ENCODE data around the gene COX15.

COX15 gene

DNA sequence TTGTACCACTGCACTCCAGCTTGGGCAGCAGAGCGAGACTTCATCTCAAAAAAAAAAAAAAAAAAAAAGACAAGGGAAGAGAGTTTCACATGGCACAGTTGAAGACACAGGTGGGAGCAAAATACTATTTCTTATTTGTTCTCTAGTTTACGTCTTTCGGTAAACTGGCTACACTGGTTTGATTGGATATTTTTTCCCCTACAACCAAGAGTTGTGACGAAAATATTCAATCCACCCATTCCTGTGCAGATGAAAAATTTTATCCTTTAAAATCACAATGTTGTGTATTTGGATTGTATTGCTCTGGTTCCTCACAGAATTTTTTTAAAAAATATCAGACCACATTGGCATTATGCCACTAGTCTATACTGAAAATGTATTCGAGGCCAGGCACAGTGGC is 36.0 kb upstream of the COX15 start:
- TF ChIP-seq, protein P1, sequence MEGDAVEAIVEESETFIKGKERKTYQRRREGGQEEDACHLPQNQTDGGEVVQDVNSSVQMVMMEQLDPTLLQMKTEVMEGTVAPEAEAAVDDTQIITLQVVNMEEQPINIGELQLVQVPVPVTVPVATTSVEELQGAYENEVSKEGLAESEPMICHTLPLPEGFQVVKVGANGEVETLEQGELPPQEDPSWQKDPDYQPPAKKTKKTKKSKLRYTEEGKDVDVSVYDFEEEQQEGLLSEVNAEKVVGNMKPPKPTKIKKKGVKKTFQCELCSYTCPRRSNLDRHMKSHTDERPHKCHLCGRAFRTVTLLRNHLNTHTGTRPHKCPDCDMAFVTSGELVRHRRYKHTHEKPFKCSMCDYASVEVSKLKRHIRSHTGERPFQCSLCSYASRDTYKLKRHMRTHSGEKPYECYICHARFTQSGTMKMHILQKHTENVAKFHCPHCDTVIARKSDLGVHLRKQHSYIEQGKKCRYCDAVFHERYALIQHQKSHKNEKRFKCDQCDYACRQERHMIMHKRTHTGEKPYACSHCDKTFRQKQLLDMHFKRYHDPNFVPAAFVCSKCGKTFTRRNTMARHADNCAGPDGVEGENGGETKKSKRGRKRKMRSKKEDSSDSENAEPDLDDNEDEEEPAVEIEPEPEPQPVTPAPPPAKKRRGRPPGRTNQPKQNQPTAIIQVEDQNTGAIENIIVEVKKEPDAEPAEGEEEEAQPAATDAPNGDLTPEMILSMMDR (conservative IDR thresholded peaks at IDR 0.05): no peak
- TF ChIP-seq ZFX (IDR thresholded peaks at IDR 0.05): no peak
- H3K27ac ChIP-seq: no peak overlapping the region

DNA sequence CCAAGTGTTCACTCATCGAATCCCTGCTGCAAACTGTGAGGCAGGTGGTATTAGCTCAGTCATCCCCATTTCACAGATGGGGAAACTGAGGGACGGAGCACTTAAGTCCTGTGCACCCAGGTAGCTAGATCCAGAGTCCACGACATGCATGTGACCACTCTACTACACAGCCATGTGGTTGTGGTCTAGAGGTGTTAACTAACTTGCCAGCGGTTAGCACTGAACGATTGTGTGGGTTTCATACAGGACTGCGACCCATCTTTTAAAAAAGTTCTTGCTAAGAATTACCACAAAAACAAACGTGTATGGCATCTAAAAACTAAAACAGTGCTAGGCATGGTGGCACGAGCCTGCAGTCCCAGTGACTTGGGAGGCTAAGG is 34.4 kb upstream of the COX15 start:
- TF ChIP-seq ZFX (IDR thresholded peaks at IDR 0.05): no peak
- TF ChIP-seq, protein P1 (conservative IDR thresholded peaks at IDR 0.05): no peak
- no peak overlapping the region for H3K27ac ChIP-seq

DNA sequence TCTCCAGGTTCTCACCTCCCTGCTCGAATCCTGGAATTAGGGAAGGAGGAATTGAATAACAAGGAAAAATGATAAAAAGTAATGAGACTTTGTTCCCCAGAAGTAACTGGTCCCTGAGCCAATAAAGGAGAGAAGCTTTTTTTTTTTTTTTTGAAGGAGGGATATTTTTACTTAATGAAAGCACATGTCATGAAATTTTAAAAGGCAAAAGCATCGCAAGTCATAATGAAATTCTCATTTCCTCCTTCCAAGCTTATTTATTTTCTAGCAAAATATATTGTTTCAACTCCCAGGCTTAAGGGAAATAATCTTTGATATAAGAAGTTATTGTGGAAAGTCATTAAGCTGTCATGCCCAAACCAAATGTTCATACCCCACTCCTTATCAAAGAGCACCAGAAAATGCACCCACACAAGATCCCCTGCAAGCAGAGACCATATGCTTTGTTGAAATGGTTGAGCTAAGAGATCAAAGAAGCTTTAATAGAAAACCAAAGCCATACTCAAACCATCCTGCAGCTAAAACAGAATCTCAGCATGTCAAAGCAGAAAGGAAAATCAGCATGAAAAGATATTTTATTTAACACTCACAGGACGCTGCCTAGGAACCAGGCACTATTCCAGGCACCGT is 33.9 kb upstream of the COX15 start:
- H3K27ac ChIP-seq: no peak overlapping the region
- TF ChIP-seq, protein P1 (conservative IDR thresholded peaks at IDR 0.05): no peak
- no peak for TF ChIP-seq ZFX (IDR thresholded peaks at IDR 0.05)

DNA sequence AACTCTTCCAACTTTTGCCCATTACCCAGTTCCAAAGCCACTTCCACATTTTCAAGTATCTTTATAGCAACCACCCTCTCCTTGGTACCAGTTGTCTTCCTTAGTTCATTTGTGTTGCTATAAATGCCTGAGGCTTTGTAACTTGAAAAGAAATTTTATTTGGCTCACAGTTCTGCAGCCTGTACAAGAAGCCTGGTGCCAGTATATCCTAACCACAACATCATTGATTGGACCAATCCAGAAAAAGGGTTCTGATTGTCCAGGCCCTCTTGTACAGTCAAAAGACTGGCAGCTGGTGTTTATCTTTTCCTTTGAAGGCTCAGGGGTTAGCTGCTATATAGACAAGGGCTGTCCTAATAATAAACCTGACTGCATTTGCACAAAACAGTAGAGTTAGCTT is 29.4 kb upstream of the COX15 start:
- H3K27ac ChIP-seq: no peak overlapping the region
- no peak for TF ChIP-seq ZFX (IDR thresholded peaks at IDR 0.05)

DNA sequence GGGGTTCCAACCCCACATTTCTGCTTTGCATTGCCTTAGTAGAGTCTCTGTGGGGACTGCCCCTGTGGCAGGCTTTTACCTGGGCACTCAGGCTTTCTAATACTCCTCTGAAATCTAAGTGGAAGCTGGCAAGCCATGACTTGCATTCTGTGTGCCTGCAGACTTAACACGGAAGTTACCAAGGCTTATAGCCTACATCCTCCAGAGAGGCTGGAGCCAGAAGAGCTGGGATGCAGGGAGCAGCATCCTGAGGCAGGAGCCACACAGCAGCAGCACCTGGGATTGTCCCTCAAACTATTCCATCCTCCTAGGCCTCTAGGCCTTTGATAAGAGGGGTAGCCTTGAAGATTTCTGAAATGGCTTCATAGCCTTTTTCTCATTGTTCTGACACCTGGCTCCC is 28.4 kb upstream of the COX15 start:
- TF ChIP-seq ZFX (IDR thresholded peaks at IDR 0.05): no peak
- H3K27ac ChIP-seq: no peak overlapping the region

DNA sequence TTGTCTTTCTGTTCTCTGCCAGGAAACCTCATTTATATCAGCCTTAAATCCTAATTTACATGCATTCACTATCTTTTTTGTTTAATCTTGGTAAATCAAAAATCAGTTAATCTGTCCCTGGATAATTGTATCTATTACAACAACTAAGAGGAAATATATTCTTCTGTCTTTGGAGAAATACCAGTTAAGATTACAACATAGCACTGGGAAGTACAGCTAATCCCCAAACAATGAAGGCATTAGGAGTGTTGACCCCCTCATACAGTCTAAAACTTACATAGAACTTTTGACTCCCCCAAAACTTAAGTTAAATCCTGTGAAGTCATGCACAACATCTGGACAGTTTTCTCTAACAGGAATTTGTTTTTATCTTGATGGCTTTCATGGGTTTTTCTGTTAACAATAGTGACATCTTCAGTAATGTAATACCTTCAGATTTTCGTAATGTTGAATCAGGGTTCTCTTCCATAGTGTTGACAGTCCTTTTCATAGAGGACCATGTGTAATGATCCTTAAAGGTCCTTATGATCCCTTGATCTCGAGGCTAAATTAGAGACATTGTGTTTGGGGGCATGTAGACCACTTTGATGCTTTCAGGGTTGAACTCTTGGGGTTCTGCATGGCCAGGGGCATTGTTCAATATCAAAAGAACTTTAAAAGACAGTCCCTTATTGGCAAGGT is 26.4 kb upstream of the COX15 start:
- H3K27ac ChIP-seq: no peak overlapping the region
- TF ChIP-seq, protein P1 (conservative IDR thresholded peaks at IDR 0.05): no peak
- TF ChIP-seq ZFX (IDR thresholded peaks at IDR 0.05): no peak

DNA sequence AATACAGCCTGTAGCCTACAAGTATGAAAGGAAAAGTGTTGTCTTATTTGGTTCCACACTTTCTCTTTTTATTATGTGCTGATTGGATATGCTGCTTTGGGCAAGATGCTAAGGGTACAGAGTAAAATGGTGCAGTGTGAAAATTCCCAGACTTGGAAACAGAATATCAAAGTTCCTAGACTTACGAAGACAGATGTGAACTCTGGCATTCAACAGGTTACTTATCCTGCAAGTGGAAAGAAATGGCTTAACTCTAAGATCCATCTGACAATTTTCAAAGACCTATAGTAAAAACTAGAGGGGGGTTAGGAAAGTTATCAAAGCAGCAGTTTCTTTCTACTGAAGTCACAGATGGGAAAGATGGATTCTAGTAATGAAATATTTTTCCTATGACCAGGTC is 24.2 kb upstream of the COX15 start:
- no peak overlapping the region for H3K27ac ChIP-seq
- no peak for TF ChIP-seq ZFX (IDR thresholded peaks at IDR 0.05)
- TF ChIP-seq, protein P1 (conservative IDR thresholded peaks at IDR 0.05): no peak

DNA sequence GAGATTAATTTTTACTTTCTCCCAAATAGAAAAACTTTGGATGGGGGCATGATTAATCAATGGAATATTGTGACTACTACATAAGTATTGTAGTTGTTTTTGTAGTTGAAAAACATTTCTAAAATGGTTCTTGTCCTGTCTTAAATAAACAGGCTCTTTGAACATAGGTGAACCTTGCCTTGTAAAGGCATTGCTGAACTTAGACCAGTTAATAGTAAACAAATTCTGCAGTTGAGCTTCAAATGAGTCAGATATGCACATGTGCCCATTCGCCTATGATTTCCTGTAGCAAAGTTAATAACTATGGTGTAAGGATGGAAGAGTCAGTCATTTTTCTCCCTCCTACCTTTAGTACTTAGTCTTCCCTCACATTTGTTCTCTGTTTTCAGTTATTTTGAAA is 22.7 kb upstream of the COX15 start:
- H3K27ac ChIP-seq: no peak overlapping the region
- TF ChIP-seq ZFX (IDR thresholded peaks at IDR 0.05): no peak
- TF ChIP-seq, protein P1 (conservative IDR thresholded peaks at IDR 0.05): no peak
